Cardiac septum (tissue), 1 donor: ENCODE measurements around the gene PARL. TPM values are rescaled to one million over a fixed set of nuclear protein-coding genes. Genes with fewer than 3 reads are reported as not detected.
"Not testable (repeated sequence)": the region's sequence is repeated elsewhere in the genome, so short reads cannot be mapped to it uniquely, and the experiment has no call there.

ENCODE experiments used
- DNase-seq: peaks from one replicate; pipeline ENCODE4 v3.0.0-alpha.2; 2020; ENCODE audit warnings: low spot score
- intact Hi-C: fragments of 100-400 bp; cut with DNase I; formaldehyde crosslinking; loops from one replicate; pipeline ENCODE4 v1.14.0; 2022
- microRNA-seq: library from miRNA; unstranded; fragments of <30 nt; microRNA quantifications from one replicate; pipeline ENCODE4 v1.2.0, GENCODE V29; 2020
- total RNA-seq: library from RNA; stranded (reverse); fragmentation: NEBNext Ultra II Directional; extraction: Animal tissue kit (Norgen Biotek cat#: 25700); gene quantifications from one replicate; pipeline ENCODE4 v1.2.1, GENCODE V29; 2021
- donor health status: DM: no; HTN: no; CAD: no.

PARL gene
- total RNA-seq, 1 donor from 2014 or later: 57.2 TPM

GRCh38 chr3:183807209-183807728 lies 77.4 kb downstream of the PARL start:
- intact Hi-C loops: no loop called here
- no peak for DNase-seq

GRCh38 chr3:183802989-183803388 lies 81.7 kb downstream of the PARL start:
- DNase-seq: no peak
- intact Hi-C loops: no loop called here

GRCh38 chr3:183801601-183802000 lies 83.1 kb downstream of the PARL start:
- DNase-seq: no peak
- intact Hi-C loops: no loop called here

GRCh38 chr3:183800243-183800863 lies 84.3 kb downstream of the PARL start:
- no peak for DNase-seq
- intact Hi-C loops: no loop called here

- intact Hi-C loops: no loop called here
- no peak for DNase-seq
Measured at GRCh38 chr3:183799461-183799860, 85.2 kb downstream of the PARL start.

- no peak for DNase-seq
- intact Hi-C loops: no loop called here
Measured at GRCh38 chr3:183797996-183798395, 86.7 kb downstream of the PARL start.

GRCh38 chr3:183796372-183796771 lies 88.3 kb downstream of the PARL start:
- DNase-seq: no peak
- intact Hi-C loops: no loop called here

- no peak for DNase-seq
- intact Hi-C loops: no loop called here
Measured at GRCh38 chr3:183794452-183794851, 90.2 kb downstream of the PARL start.

- DNase-seq: no peak
- intact Hi-C loops: no loop called here
Measured at GRCh38 chr3:183792976-183793375, 91.7 kb downstream of the PARL start.

GRCh38 chr3:183790700-183791099 lies 94.0 kb downstream of the PARL start:
- intact Hi-C loops: no loop called here
- DNase-seq: no peak

- intact Hi-C loops: no loop called here
- no peak for DNase-seq
Measured at GRCh38 chr3:183789826-183790225, 94.9 kb downstream of the PARL start.

GRCh38 chr3:183784503-183784902 lies 100.2 kb downstream of the PARL start:
- intact Hi-C loops: not testable (repeated sequence)

GRCh38 chr3:183782576-183783276 lies 102.0 kb downstream of the PARL start:
- intact Hi-C loops: no loop called here
- DNase-seq: no peak

More at GRCh38 chr3:183784503-183784902, 100.2 kb downstream of the PARL start:
- not testable (repeated sequence) for DNase-seq

- intact Hi-C loops: no loop called here
- no peak for DNase-seq
Measured at GRCh38 chr3:183781246-183781645, 103.4 kb downstream of the PARL start.

- intact Hi-C loops: no loop called here
- no peak for DNase-seq
Measured at GRCh38 chr3:183779896-183780465, 104.7 kb downstream of the PARL start.

Small RNAs within 50 kb of the gene (microRNA-seq; reads per million reads assigned to microRNA genes)
- not detected for gene MIR4448

Other genes with a start within 250 kb of the PARL start
- 134 TPM for gene KLHL24, start 249.3 kb downstream of the PARL start, total RNA-seq
- gene YEATS2, start 187.1 kb downstream of the PARL start, total RNA-seq: 15.5 TPM
- gene MAP6D1, start 59.3 kb downstream of the PARL start, total RNA-seq: 2.3 TPM
- gene ABCC5, start 133.0 kb upstream of the PARL start, total RNA-seq: 34.6 TPM
- gene HTR3D, start 146.9 kb upstream of the PARL start, total RNA-seq: not detected
- not detected for gene HTR3C, start 168.2 kb upstream of the PARL start, total RNA-seq
- not detected for gene HTR3E, start 212.2 kb upstream of the PARL start, total RNA-seq